ENCODE results near the gene CIDEB. TPM values are rescaled to one million over a fixed set of nuclear protein-coding genes. Genes with fewer than 3 reads are reported as not detected.

CIDEB gene
- total RNA-seq, 4 donors from 2014 or later: 23.4 to 32.7 (median 31.7) TPM

- peaks cover 5% of the 10 kb centered on the region for H3K36me3 ChIP-seq
- 85% methylated on average over 1 of the region's 1 CpG for WGBS
- no peaks in the 10 kb centered on the region for H3K27me3 ChIP-seq
- H3K27ac ChIP-seq: peak overlapping the region; percentile 89
- H3K9me3 ChIP-seq: no peaks in the 10 kb centered on the region
- H3K4me3 ChIP-seq: peak overlapping the region; percentile 63
- peaks cover 96% of the 10 kb centered on the region for H3K4me1 ChIP-seq
- no peak for DNase-seq (ENCODE audit: low spot score in 2 of 2)
- TF ChIP-seq EP300 (IDR thresholded peaks at IDR 0.05) (no peak), POLR2AphosphoS5 (IDR thresholded peaks at IDR 0.05) (peak in 1 of 3 donors; percentile 44), CTCF (IDR thresholded peaks at IDR 0.05) (no peak)
Measured at GRCh38 chr14:24311837-24312615, 4.2 kb upstream of the CIDEB start.

- Histone ChIP-seq H3K9me3 (no peaks in the 10 kb centered on the region), H3K36me3 (peaks cover 16% of the 10 kb centered on the region), H3K4me1 (peaks cover 85% of the 10 kb centered on the region), H3K4me3 (peak within 1 kb of the TSS; percentile 63), H3K27ac (peak within 1 kb of the TSS; percentile 89), H3K27me3 (no peaks in the 10 kb centered on the region)
- DNase-seq (ENCODE audit: low spot score in 2 of 2): peak; percentile 84 to 85
- no peak for TF ChIP-seq EP300 (IDR thresholded peaks at IDR 0.05)
- TF ChIP-seq POLR2AphosphoS5 (IDR thresholded peaks at IDR 0.05): no peak
- TF ChIP-seq CTCF (IDR thresholded peaks at IDR 0.05): peak in 1 of 2 donors; percentile 56
- WGBS: 2% methylated on average over 41 of the region's 99 CpGs
Measured at GRCh38 chr14:24310646-24311604, 3.1 kb upstream of the CIDEB start, which contains the start of gene LTB4R. LTB4R (plus strand) TSS chr14:24311502; CDS start chr14:24315652, 4,150 bp downstream.

- Histone ChIP-seq H3K27me3 (no peaks in the 10 kb centered on the region), H3K36me3 (peaks cover 23% of the 10 kb centered on the region), H3K9me3 (no peaks in the 10 kb centered on the region), H3K4me1 (peaks cover 78% of the 10 kb centered on the region), H3K4me3 (peak overlapping the region; percentile 63), H3K27ac (peak overlapping the region; percentile 89)
- TF ChIP-seq POLR2A (IDR thresholded peaks at IDR 0.05) (no peak), POLR2AphosphoS5 (IDR thresholded peaks at IDR 0.05) (no peak), EP300 (IDR thresholded peaks at IDR 0.05) (no peak), CTCF (IDR thresholded peaks at IDR 0.05) (no peak)
- no peak for DNase-seq (ENCODE audit: low spot score in 2 of 2)
- 17% methylated on average over 2 of the region's 5 CpGs for WGBS
Measured at GRCh38 chr14:24310265-24310645, 2.5 kb upstream of the CIDEB start.

- 46% methylated on average over 3 of the region's 5 CpGs for WGBS
- H3K4me1 ChIP-seq: peaks cover 73% of the 10 kb centered on the region
- no peak for TF ChIP-seq POLR2A (IDR thresholded peaks at IDR 0.05)
- no peak for TF ChIP-seq POLR2AphosphoS5 (IDR thresholded peaks at IDR 0.05)
- TF ChIP-seq CTCF (IDR thresholded peaks at IDR 0.05): no peak
- no peak for TF ChIP-seq EP300 (IDR thresholded peaks at IDR 0.05)
- H3K36me3 ChIP-seq: peaks cover 29% of the 10 kb centered on the region
- DNase-seq (ENCODE audit: low spot score in 2 of 2): no peak
- peak within 1 kb of the TSS; percentile 63 for H3K4me3 ChIP-seq
- peak within 1 kb of the TSS; percentile 89 for H3K27ac ChIP-seq
- no peaks in the 10 kb centered on the region for H3K9me3 ChIP-seq
- H3K27me3 ChIP-seq: no peaks in the 10 kb centered on the region
Measured at GRCh38 chr14:24309538-24310264, 1.9 kb upstream of the CIDEB start, which contains the start of gene LTB4R2. LTB4R2 (plus strand) TSS chr14:24310140; CDS start chr14:24310665, 525 bp downstream.
